H9 (cell line): ENCODE data around the gene ITIH6. TPM values are rescaled to one million over a fixed set of nuclear protein-coding genes. Genes with fewer than 3 reads are reported as not detected.

Experiments
- DNase-seq: peaks from one replicate; pipeline ENCODE4 v3.0.0-alpha.2; 2017
- H2AFZ ChIP-seq: one replicate; pipeline ENCODE4 v1.6.1; 2013; ENCODE audit warnings: mild to moderate bottlenecking, low read length, control low read depth, moderate library complexity
- H2AK5ac ChIP-seq: 2 replicates; pipeline ENCODE4 v1.6.1; 2013; ENCODE audit warnings: low read length, control low read depth, mixed read lengths; ENCODE audit not compliant: insufficient read length
- H2BK120ac ChIP-seq: one replicate; pipeline ENCODE4 v1.6.1; 2013; ENCODE audit warnings: low read depth, mild to moderate bottlenecking, low read length, control low read depth, inconsistent platforms; ENCODE audit not compliant: poor library complexity, severe bottlenecking
- H2BK12ac ChIP-seq: 2 replicates; pipeline ENCODE4 v1.6.1; 2013; ENCODE audit warnings: low read length, control low read depth, mixed read lengths, low read depth; ENCODE audit not compliant: insufficient read length
- H2BK15ac ChIP-seq: 2 replicates; pipeline ENCODE4 v1.6.1; 2013; ENCODE audit warnings: low read depth, low read length, control low read depth
- H2BK20ac ChIP-seq: one replicate; pipeline ENCODE4 v1.6.1; 2013; ENCODE audit warnings: low read depth, mild to moderate bottlenecking, low read length, control low read depth, inconsistent platforms; ENCODE audit not compliant: poor library complexity, severe bottlenecking
- H2BK5ac ChIP-seq: 2 replicates; pipeline ENCODE4 v1.6.1; 2013; ENCODE audit warnings: low read length, control low read depth, mixed read lengths; ENCODE audit not compliant: insufficient read length
- H3K14ac ChIP-seq: 2 replicates; pipeline ENCODE4 v1.6.1; 2013; ENCODE audit warnings: low read length, control low read depth; ENCODE audit not compliant: insufficient read depth
- H3K18ac ChIP-seq: 2 replicates; pipeline ENCODE4 v1.6.1; 2013; ENCODE audit warnings: low read depth, mild to moderate bottlenecking, mixed read lengths, low read length, control low read depth; ENCODE audit not compliant: insufficient read length
- H3K23ac ChIP-seq: 2 replicates; pipeline ENCODE4 v1.6.1; 2013; ENCODE audit warnings: low read length, control low read depth, mixed read lengths, low read depth; ENCODE audit not compliant: insufficient read length
- H3K23me2 ChIP-seq: 2 replicates; pipeline ENCODE4 v1.6.1; 2013; ENCODE audit warnings: low read depth, mild to moderate bottlenecking, mixed read lengths, low read length, control low read depth; ENCODE audit not compliant: insufficient read length, poor library complexity, severe bottlenecking
- H3K27ac ChIP-seq: 2 replicates; pipeline ENCODE4 v1.5.1; 2013; ENCODE audit warnings: low read length, control low read depth, mixed read lengths, low read depth; ENCODE audit not compliant: insufficient read length
- H3K27me3 ChIP-seq: 2 replicates; pipeline ENCODE4 v1.6.1; 2013; ENCODE audit warnings: low read length, control low read depth, inconsistent platforms; ENCODE audit not compliant: insufficient read depth
- H3K4ac ChIP-seq: 2 replicates; pipeline ENCODE4 v1.6.1; 2013; ENCODE audit warnings: low read depth, mild to moderate bottlenecking, control low read depth, inconsistent platforms, low read length, moderate library complexity
- H3K4me1 ChIP-seq: 2 replicates; pipeline ENCODE4 v1.6.1; 2013; ENCODE audit warnings: low read length, control low read depth, inconsistent platforms; ENCODE audit not compliant: insufficient read depth
- H3K4me2 ChIP-seq: 2 replicates; pipeline ENCODE4 v1.6.1; 2013; ENCODE audit warnings: low read length, control low read depth, mixed read lengths; ENCODE audit not compliant: insufficient read length, insufficient read depth
- H3K56ac ChIP-seq: 2 replicates; pipeline ENCODE4 v1.6.1; 2013; ENCODE audit warnings: low read depth, mild to moderate bottlenecking, mixed read lengths, low read length, control low read depth; ENCODE audit not compliant: insufficient read length
- H3K79me1 ChIP-seq: 2 replicates; pipeline ENCODE4 v1.6.1; 2013; ENCODE audit warnings: low read depth, mild to moderate bottlenecking, moderate library complexity, low read length, control low read depth, inconsistent platforms; ENCODE audit not compliant: insufficient read depth, poor library complexity, severe bottlenecking
- H3K79me2 ChIP-seq: 2 replicates; pipeline ENCODE4 v1.6.1; 2013; ENCODE audit warnings: low read length, control low read depth, inconsistent platforms; ENCODE audit not compliant: insufficient read depth
- H3K9ac ChIP-seq: 2 replicates; pipeline ENCODE4 v1.6.1; 2013; ENCODE audit warnings: low read length, control low read depth, mixed read lengths; ENCODE audit not compliant: insufficient read length; ENCODE audit errors: extremely low read depth
- H3K9me3 ChIP-seq: one replicate; pipeline ENCODE4 v1.6.1; 2013; ENCODE audit warnings: low read depth, low read length, inconsistent platforms; ENCODE audit not compliant: control insufficient read depth
- H3T11ph ChIP-seq: one replicate; pipeline ENCODE4 v1.6.1; 2013; ENCODE audit warnings: mild to moderate bottlenecking, low read length, control low read depth, inconsistent platforms
- H4K20me1 ChIP-seq: one replicate; pipeline ENCODE4 v1.6.1; 2013; ENCODE audit not compliant: control insufficient read depth, insufficient read length, insufficient read depth
- H4K5ac ChIP-seq: 2 replicates; pipeline ENCODE4 v1.6.1; 2013; ENCODE audit warnings: low read depth, mild to moderate bottlenecking, mixed read lengths, low read length, control low read depth; ENCODE audit not compliant: insufficient read length
- H4K8ac ChIP-seq: replicated peaks from 2 replicates; pipeline ENCODE4 v1.6.1; 2013; ENCODE audit warnings: low read length, control low read depth, mixed read lengths, low read depth; ENCODE audit not compliant: insufficient read length
- H4K91ac ChIP-seq: 2 replicates; pipeline ENCODE4 v1.6.1; 2013; ENCODE audit warnings: low read depth, mild to moderate bottlenecking, moderate library complexity, mixed read lengths, low read length, control low read depth; ENCODE audit not compliant: insufficient read length
- H3K27ac Mint-ChIP-seq, 3 experiments: 2 replicates in 2 of 3; 3 replicates in 1 of 3; pipeline ENCODE4 v1.8.0; 2020 to 2021; ENCODE audit warnings: mixed read lengths in 3 of 3, mild to moderate bottlenecking in 1 of 3, moderate library complexity in 1 of 3
- H3K27me3 Mint-ChIP-seq: 2 replicates; pipeline ENCODE4 v1.8.0; 2021; ENCODE audit warnings: low read depth, mild to moderate bottlenecking, moderate library complexity, mixed read lengths
- H3K36me3 Mint-ChIP-seq, 3 experiments: 2 replicates in 2 of 3; 3 replicates in 1 of 3; pipeline ENCODE4 v1.8.0; 2020 to 2021; ENCODE audit warnings: low read depth in 3 of 3, mixed read lengths in 3 of 3; ENCODE audit not compliant: insufficient read depth in 1 of 3
- H3K4me1 Mint-ChIP-seq, 2 experiments: 2 replicates each; pipeline ENCODE4 v1.8.0; 2020; ENCODE audit warnings: mixed read lengths in 2 of 2
- H3K4me3 Mint-ChIP-seq, 2 experiments: 2 replicates in 1 of 2; 3 replicates in 1 of 2; pipeline ENCODE4 v1.8.0; 2020 to 2021; ENCODE audit warnings: mild to moderate bottlenecking in 2 of 2, mixed read lengths in 2 of 2, moderate library complexity in 1 of 2
- H3K9me3 Mint-ChIP-seq, 2 experiments: 2 replicates in 1 of 2; 3 replicates in 1 of 2; pipeline ENCODE4 v1.8.0; 2020; ENCODE audit warnings: mild to moderate bottlenecking in 2 of 2, mixed read lengths in 2 of 2, moderate library complexity in 1 of 2
- CTCF ChIP-seq: fragments of 200-600 bp; sonication (generic); conservative IDR thresholded peaks from 3 replicates; pipeline ENCODE4 v1.8.0; 2021; ENCODE audit warnings: antibody characterized with exemption, mild to moderate bottlenecking
- WGBS: extraction: QIAGEN DNeasy Blood & Tissue Kit; methylation state at CpG from one replicate; pipeline ENCODE4 v1.1.7; 2013; ENCODE audit warnings: missing lambda C conversion rate, low lambda C conversion rate, mixed read lengths; ENCODE audit not compliant: insufficient read length; ENCODE audit errors: extremely low coverage; 5-methylcytosine and 5-hydroxymethylcytosine counted together
- total RNA-seq: library from RNA; stranded (reverse); gene quantifications from 2 replicates; pipeline ENCODE4 v1.2.1, GENCODE V29; 2021

Gene ITIH6
- total RNA-seq, 1 experiment from 2014 or later: not detected

- H3K9ac ChIP-seq: no peak overlapping the region
- H3K79me1 ChIP-seq: no peaks in the 10 kb centered on the region
- no peak overlapping the region for H2BK12ac ChIP-seq
- H4K5ac ChIP-seq: no peak overlapping the region
- no peak for TF ChIP-seq CTCF
- H4K8ac ChIP-seq: no peak overlapping the region
- no peak overlapping the region for H4K91ac ChIP-seq
- no peak overlapping the region for H3K4me3 Mint-ChIP-seq
- WGBS: no CpG with 5 or more reads among the region's 7 CpGs
- H2AK5ac ChIP-seq: no peak overlapping the region
- H4K20me1 ChIP-seq: no peaks in the 10 kb centered on the region
- peaks cover 0 to 6% of the 10 kb centered on the region in 2 experiments; a peak in 1 of 4 replicates for H3K4me1 Mint-ChIP-seq
- H3K36me3 Mint-ChIP-seq: peaks cover 8 to 18% (median 16%) of the 10 kb centered on the region in 3 experiments
- H3K14ac ChIP-seq: no peak overlapping the region
- peaks cover 1% of the 10 kb centered on the region for H3K27me3 Mint-ChIP-seq
- H3K4me2 ChIP-seq: no peak overlapping the region
- H3K9me3 Mint-ChIP-seq: peaks cover 67 to 73% of the 10 kb centered on the region in 2 experiments
- H3K27me3 ChIP-seq: no peaks in the 10 kb centered on the region
- no peak overlapping the region for H3K56ac ChIP-seq
- no peak overlapping the region for H2AFZ ChIP-seq
- no peak overlapping the region for H2BK15ac ChIP-seq
- no peak overlapping the region for H2BK5ac ChIP-seq
- H3K4me1 ChIP-seq: no peaks in the 10 kb centered on the region
- no peak overlapping the region for H2BK20ac ChIP-seq
- H3T11ph ChIP-seq: no peak overlapping the region
- peaks cover 30% of the 10 kb centered on the region for H3K9me3 ChIP-seq
- no peaks in the 10 kb centered on the region for H3K23me2 ChIP-seq
- H2BK120ac ChIP-seq: no peak overlapping the region
- H3K27ac Mint-ChIP-seq: no peak overlapping the region
- no peaks in the 10 kb centered on the region for H3K79me2 ChIP-seq
- no peak overlapping the region for H3K18ac ChIP-seq
- H3K23ac ChIP-seq: no peak overlapping the region
- H3K27ac ChIP-seq: no peak overlapping the region
- no peak for DNase-seq
- no peak overlapping the region for H3K4ac ChIP-seq
Measured at GRCh38 chrX:54820737-54821136, 22.7 kb upstream of the ITIH6 start.
